Karpas-422 (cell line): ENCODE data around the gene CCT6B. TPM values are rescaled to one million over a fixed set of nuclear protein-coding genes. Genes with fewer than 3 reads are reported as not detected.

Source experiments
- DNase-seq: peaks from one replicate; pipeline ENCODE4 v3.0.0-alpha.2; 2015
- H2AFZ ChIP-seq: fragments of 200-600 bp; sonication (generic); 2 replicates; pipeline ENCODE4 v1.6.1; 2014; ENCODE audit warnings: antibody characterized with exemption, low read length, mixed read lengths
- H3K27ac ChIP-seq: fragments of 200-600 bp; sonication (generic); 2 replicates; pipeline ENCODE4 v1.5.1; 2014; ENCODE audit warnings: mild to moderate bottlenecking, low read length, moderate library complexity
- H3K27me3 ChIP-seq: fragments of 200-600 bp; sonication (generic); 2 replicates; pipeline ENCODE4 v1.6.1; 2014; ENCODE audit warnings: low read length, mixed read lengths
- H3K36me3 ChIP-seq: fragments of 200-600 bp; sonication (generic); 2 replicates; pipeline ENCODE4 v1.6.1; 2014; ENCODE audit warnings: low read length, mixed read lengths; ENCODE audit not compliant: insufficient read depth
- H3K4me1 ChIP-seq: fragments of 200-600 bp; sonication (generic); 2 replicates; pipeline ENCODE4 v1.6.1; 2014; ENCODE audit warnings: mild to moderate bottlenecking, low read length, mixed read lengths
- H3K4me2 ChIP-seq: fragments of 200-600 bp; sonication (generic); 2 replicates; pipeline ENCODE4 v1.6.1; 2014; ENCODE audit warnings: low read length, low read depth, mild to moderate bottlenecking; ENCODE audit not compliant: poor library complexity, severe bottlenecking
- H3K4me3 ChIP-seq: fragments of 200-600 bp; sonication (generic); 2 replicates; pipeline ENCODE4 v1.5.1; 2014; ENCODE audit warnings: mild to moderate bottlenecking, antibody characterized with exemption, low read length, mixed read lengths
- H3K79me2 ChIP-seq: fragments of 200-600 bp; sonication (generic); 2 replicates; pipeline ENCODE4 v1.6.1; 2014; ENCODE audit warnings: mild to moderate bottlenecking, low read length, mixed read lengths
- H3K9ac ChIP-seq: fragments of 200-600 bp; sonication (generic); 2 replicates; pipeline ENCODE4 v1.6.0; 2014; ENCODE audit warnings: low read length
- H3K9me2 ChIP-seq: fragments of 200-600 bp; sonication (generic), shearing (Covaris generic); replicated peaks from 2 replicates; pipeline ENCODE4 v1.6.0; 2014; ENCODE audit warnings: mild to moderate bottlenecking, low read length, moderate library complexity; ENCODE audit not compliant: insufficient read depth
- H3K9me3 ChIP-seq: fragments of 300-700, 200-600 bp; sonication (generic); 2 replicates; pipeline ENCODE4 v1.6.1; 2014; ENCODE audit warnings: low read length, mixed read lengths
- H4K20me1 ChIP-seq: fragments of 200-600 bp; sonication (generic); 2 replicates; pipeline ENCODE4 v1.6.1; 2014; ENCODE audit warnings: mild to moderate bottlenecking, antibody characterized with exemption, low read length, low read depth; ENCODE audit not compliant: insufficient read depth
- total RNA-seq: library from RNA; depleted of rRNA; stranded (reverse); fragments of >200 nt; shearing (Covaris generic); gene quantifications from 2 replicates; pipeline ENCODE4 v1.2.3, GENCODE V29; 2014; ENCODE audit warnings: low replicate concordance; rRNA removed

The CCT6B gene
- total RNA-seq, 1 experiment from 2014 or later = 7.0 TPM

DNA sequence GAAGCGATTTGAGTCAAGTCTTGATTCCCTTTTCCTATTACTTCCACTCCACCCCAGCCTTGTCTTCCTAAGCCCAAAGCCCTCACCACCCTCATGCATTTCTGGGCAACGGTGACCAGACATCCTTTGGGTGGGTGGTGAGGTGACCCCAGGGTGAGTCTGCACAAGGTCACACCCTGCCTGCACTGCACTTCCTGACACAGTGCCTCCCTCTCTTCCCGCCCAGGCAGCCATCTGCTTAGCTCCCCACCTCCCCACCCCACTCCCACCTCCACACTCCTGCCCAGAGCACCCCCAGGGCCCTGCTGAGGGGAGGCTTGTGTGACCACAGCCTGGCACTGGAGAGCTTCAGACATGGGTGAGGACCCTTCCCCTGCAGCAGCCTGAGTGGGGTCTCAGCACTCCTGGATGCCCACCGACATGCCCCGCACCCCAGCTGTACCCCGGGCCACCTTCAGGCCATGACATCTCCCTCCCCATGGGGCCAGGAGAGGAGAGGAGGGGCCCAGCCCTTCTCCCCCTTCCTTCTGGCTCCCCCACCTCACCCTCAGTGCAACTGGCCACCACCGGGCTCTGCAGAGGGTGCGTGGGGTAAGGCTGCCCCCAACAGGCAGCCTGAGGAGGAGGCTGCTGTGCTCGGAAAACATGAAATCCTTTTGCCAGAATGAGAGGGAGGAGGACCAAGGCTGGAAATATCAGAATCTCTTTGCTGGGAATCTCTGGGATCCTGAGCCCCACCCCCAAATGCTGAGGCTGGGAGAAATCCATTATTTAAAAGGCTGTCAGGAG lies 68.6 kb downstream of the CCT6B start:
- no peaks in the 10 kb centered on the region for H3K36me3 ChIP-seq
- H4K20me1 ChIP-seq = no peaks in the 10 kb centered on the region
- no peaks in the 10 kb centered on the region for H3K4me1 ChIP-seq
- H3K9me2 ChIP-seq = no peaks in the 10 kb centered on the region
- no peak overlapping the region for H2AFZ ChIP-seq
- DNase-seq = peak; percentile 77
- H3K9me3 ChIP-seq = no peaks in the 10 kb centered on the region
- no peak overlapping the region for H3K27ac ChIP-seq
- no peak overlapping the region for H3K4me2 ChIP-seq
- H3K9ac ChIP-seq = no peak overlapping the region
- no peak overlapping the region for H3K4me3 ChIP-seq
- no peaks in the 10 kb centered on the region for H3K27me3 ChIP-seq
- H3K79me2 ChIP-seq = no peaks in the 10 kb centered on the region

DNA sequence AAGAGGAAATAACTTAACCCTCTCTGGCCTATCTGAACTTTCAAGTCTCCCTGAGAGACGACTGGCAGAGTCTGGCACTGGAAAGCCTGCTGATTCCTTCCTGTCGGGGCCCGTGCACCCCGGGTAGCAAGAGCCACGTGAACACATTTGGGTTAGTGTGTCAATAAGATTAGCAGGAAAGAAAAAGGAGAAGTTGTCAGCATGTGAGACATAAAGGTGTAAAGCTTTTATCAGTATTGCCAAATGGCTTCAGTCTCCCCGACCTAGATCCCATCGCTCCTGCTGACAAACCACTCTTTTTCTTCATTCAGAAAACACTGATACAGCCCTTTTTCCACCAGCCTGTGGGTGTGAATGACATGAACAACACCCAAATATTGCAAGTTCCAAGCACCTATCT lies 74.4 kb downstream of the CCT6B start:
- no peak overlapping the region for H3K27ac ChIP-seq
- H4K20me1 ChIP-seq = no peaks in the 10 kb centered on the region
- no peak overlapping the region for H3K4me2 ChIP-seq
- DNase-seq = no peak
- no peaks in the 10 kb centered on the region for H3K36me3 ChIP-seq
- H3K9me2 ChIP-seq = no peaks in the 10 kb centered on the region
- H3K4me1 ChIP-seq = no peaks in the 10 kb centered on the region
- no peaks in the 10 kb centered on the region for H3K27me3 ChIP-seq
- H2AFZ ChIP-seq = no peak overlapping the region
- no peak overlapping the region for H3K9ac ChIP-seq
- H3K4me3 ChIP-seq = no peak overlapping the region
- no peaks in the 10 kb centered on the region for H3K9me3 ChIP-seq
- no peaks in the 10 kb centered on the region for H3K79me2 ChIP-seq

DNA sequence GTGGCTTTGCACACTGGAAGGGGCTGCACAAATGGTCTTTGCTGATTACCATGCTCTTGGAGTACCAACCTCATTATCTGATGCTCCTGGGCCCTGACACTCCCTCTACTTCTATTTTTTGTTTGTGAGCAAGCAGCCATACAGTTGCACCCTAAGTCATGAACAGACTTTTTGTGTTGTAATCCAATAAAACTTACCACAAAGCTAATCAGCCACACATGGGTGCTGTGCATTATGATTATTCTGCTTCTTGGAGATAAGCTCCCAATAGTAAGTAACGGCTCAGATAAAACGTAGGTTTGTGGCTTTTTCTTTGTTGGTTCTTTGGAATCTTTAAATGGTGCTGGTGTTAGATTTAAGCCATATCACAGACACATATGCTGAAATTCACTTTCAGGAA lies 76.2 kb downstream of the CCT6B start:
- no peak overlapping the region for H3K27ac ChIP-seq
- H3K4me3 ChIP-seq = no peak overlapping the region
- no peaks in the 10 kb centered on the region for H3K27me3 ChIP-seq
- no peak overlapping the region for H3K4me2 ChIP-seq
- H3K36me3 ChIP-seq = no peaks in the 10 kb centered on the region
- H3K79me2 ChIP-seq = no peaks in the 10 kb centered on the region
- H2AFZ ChIP-seq = no peak overlapping the region
- H3K9me3 ChIP-seq = no peaks in the 10 kb centered on the region
- H4K20me1 ChIP-seq = no peaks in the 10 kb centered on the region
- H3K9me2 ChIP-seq = no peaks in the 10 kb centered on the region
- no peak for DNase-seq
- H3K9ac ChIP-seq = no peak overlapping the region
- no peaks in the 10 kb centered on the region for H3K4me1 ChIP-seq

DNA sequence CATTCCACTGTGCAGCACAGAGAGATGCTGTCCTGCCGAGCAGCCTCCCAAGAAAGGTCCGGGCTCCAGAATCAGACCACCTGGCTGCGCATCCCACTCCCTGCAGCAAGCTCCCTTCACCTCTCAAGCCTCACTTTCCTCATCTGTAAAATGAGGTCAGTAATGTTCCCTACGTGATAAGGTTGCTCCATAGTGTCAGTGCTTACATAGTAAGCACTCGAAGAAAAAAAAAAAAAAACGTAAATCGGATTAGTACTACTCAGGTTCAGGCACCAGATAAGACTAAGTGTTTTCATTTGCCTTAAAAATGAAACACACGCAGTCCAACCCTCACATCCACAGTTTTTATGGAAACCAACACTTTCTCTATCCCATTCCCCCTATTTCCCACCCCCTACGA lies 76.7 kb downstream of the CCT6B start:
- Histone ChIP-seq H3K4me2 (no peak overlapping the region), H3K27me3 (no peaks in the 10 kb centered on the region), H3K27ac (no peak overlapping the region), H3K4me1 (no peaks in the 10 kb centered on the region), H3K9me3 (no peaks in the 10 kb centered on the region), H3K79me2 (no peaks in the 10 kb centered on the region), H3K4me3 (no peak overlapping the region), H3K9me2 (no peaks in the 10 kb centered on the region), H2AFZ (no peak overlapping the region), H3K9ac (no peak overlapping the region), H3K36me3 (no peaks in the 10 kb centered on the region), H4K20me1 (no peaks in the 10 kb centered on the region)
- no peak for DNase-seq

DNA sequence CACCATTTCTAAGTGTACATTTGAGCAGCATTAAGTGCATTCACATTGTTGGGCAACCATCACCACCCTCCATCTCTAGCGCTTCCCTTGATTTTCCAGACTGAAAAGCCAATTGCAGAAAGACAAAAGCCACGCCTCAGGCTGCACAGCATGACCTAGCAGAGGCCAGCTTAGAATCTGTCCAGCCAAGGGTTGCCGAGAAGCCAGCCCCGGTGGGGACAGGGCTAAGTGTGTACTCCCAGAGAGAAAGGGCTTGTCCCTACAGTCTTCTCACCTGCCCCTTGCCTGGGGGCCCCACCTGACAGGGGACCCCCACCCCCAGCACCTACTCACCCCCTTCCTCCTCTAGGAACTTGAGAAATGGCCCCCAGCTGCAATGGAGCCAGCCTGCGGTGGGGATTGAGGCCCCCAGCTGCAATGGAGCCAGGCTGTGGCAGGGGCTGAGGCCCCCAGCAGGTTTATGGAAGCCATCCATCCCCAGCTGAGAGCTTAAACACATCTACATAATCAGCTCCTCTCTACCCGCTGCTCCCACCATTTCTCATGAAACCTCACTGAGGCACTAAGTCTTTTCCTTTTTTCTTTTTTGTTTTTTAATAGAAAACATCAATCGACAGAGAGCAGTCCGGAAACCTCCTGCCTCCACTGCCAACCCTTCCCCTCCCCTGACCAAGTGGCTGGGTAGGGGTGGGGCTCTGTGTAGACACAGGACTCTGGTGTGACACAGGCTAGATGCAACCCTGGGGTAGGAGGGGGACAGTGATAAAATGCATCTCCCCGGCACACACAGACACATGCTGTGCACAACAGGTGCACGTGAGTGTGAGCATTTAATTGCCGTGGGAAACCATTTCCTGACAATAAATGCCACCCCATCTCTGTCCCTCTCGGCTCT lies 77.9 kb downstream of the CCT6B start:
- Histone ChIP-seq H3K9me2 (no peaks in the 10 kb centered on the region), H3K4me2 (no peak overlapping the region)

DNA sequence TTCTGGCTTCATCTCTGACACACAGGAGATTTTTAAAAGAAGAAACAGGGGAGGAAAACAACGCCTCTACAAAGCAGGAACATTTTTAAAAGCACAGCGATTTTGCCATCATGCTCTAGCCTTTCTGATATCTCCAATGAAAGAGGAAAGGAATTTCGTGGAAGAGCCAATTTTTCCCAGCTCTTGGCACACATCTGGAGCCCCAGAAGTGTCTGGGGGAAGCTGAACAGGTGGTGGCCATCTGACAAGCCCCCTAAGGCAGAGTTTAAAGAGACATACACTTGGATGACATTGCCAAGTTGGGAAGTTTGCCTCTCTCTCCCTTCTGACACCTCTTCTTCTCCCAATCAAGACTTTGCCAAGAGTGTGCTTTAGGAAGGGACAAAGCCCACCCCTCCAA lies 82.1 kb downstream of the CCT6B start:
- no peak for DNase-seq
- H4K20me1 ChIP-seq = no peaks in the 10 kb centered on the region

More for the DNA sequence above, 77.9 kb downstream of the CCT6B start:
- Histone ChIP-seq H3K4me1 (no peaks in the 10 kb centered on the region), H4K20me1 (no peaks in the 10 kb centered on the region), H3K9me3 (no peaks in the 10 kb centered on the region), H2AFZ (no peak overlapping the region), H3K9ac (no peak overlapping the region), H3K27me3 (no peaks in the 10 kb centered on the region), H3K27ac (no peak overlapping the region), H3K4me3 (no peak overlapping the region), H3K36me3 (no peaks in the 10 kb centered on the region), H3K79me2 (no peaks in the 10 kb centered on the region)
- no peak for DNase-seq

More for the DNA sequence above, 82.1 kb downstream of the CCT6B start:
- H2AFZ ChIP-seq = no peak overlapping the region
- H3K4me2 ChIP-seq = no peak overlapping the region
- no peaks in the 10 kb centered on the region for H3K9me2 ChIP-seq
- no peak overlapping the region for H3K9ac ChIP-seq
- H3K36me3 ChIP-seq = no peaks in the 10 kb centered on the region
- H3K4me1 ChIP-seq = no peaks in the 10 kb centered on the region
- no peak overlapping the region for H3K4me3 ChIP-seq
- H3K27me3 ChIP-seq = no peaks in the 10 kb centered on the region
- H3K27ac ChIP-seq = no peak overlapping the region
- H3K79me2 ChIP-seq = no peaks in the 10 kb centered on the region
- H3K9me3 ChIP-seq = no peaks in the 10 kb centered on the region

Other genes starting within 250 kb of the CCT6B start
- gene ZNF830, start 80 bp upstream of the CCT6B start, total RNA-seq = 10.2 and 32.4 TPM in 2 replicates
- gene LIG3, start 19.1 kb upstream of the CCT6B start, total RNA-seq = 28.2 and 31.7 TPM in 2 replicates
- 14.6 and 16.3 TPM in 2 replicates for gene RFFL, start 102.2 kb upstream of the CCT6B start, total RNA-seq
- 7.2 and 9.0 TPM in 2 replicates for gene RAD51D, start 158.4 kb upstream of the CCT6B start, total RNA-seq
- not detected in 2 replicates for gene FNDC8, start 160.2 kb upstream of the CCT6B start, total RNA-seq
- 14.1 and 22.5 TPM in 2 replicates for gene NLE1, start 180.8 kb upstream of the CCT6B start, total RNA-seq
- not detected in 2 replicates for gene UNC45B, start 186.4 kb upstream of the CCT6B start, total RNA-seq
- gene SLC35G3, start 232.9 kb upstream of the CCT6B start, total RNA-seq = not detected in 2 replicates